Body of pancreas (tissue), 4 donors: ENCODE measurements around the gene AMDHD2. TPM values are rescaled to one million over a fixed set of nuclear protein-coding genes. Genes with fewer than 3 reads are reported as not detected.

Experiments used
- ATAC-seq: fragments of 150-250 bp; one replicate; pipeline ENCODE4 v1.9.1; 2016
- DNase-seq, 4 donors: peaks; one replicate each; pipeline ENCODE4 v3.0.0-alpha.2; 2019
- H3K27ac ChIP-seq, 4 donors: fragments of 200-600 bp; sonication (generic); 1 replicate in 3 of 4; 2 replicates in 1 of 4; pipeline versions ENCODE4 v1.5.1 to v1.6.1; 2016 to 2019; ENCODE audit warnings: mild to moderate bottlenecking in 1 of 4, mixed read lengths in 1 of 4, moderate library complexity in 1 of 4
- H3K27me3 ChIP-seq, 2 donors: fragments of 200-600 bp; sonication (generic); one replicate each; pipeline ENCODE4 v1.6.0; 2016; ENCODE audit warnings: mild to moderate bottlenecking in 1 of 2
- H3K36me3 ChIP-seq, 2 donors: fragments of 200-600 bp; sonication (generic); replicated peaks in 1 of 2; 2 replicates each; pipeline ENCODE4 v1.5.1; 2016; ENCODE audit warnings: low read depth in 2 of 2; ENCODE audit not compliant: insufficient read depth in 1 of 2
- H3K4me1 ChIP-seq: fragments of 200-600 bp; sonication (generic); one replicate; pipeline ENCODE4 v1.6.0; 2016
- H3K4me3 ChIP-seq, 2 donors: fragments of 200-600 bp; sonication (generic); 1 replicate in 1 of 2; 2 replicates in 1 of 2; pipeline ENCODE4 v1.5.1; 2016 to 2019
- H3K9me3 ChIP-seq, 3 donors: fragments of 200-600 bp; sonication (generic); 1 replicate in 2 of 3; 2 replicates in 1 of 3; pipeline ENCODE4 v1.5.1; 2016
- CTCF ChIP-seq, 7 experiments: fragments of 450-650 bp in 4 of 7; fragments of 200-600 bp in 3 of 7; sonication (generic) in 3 of 7; IDR thresholded peaks; one replicate each; pipeline ENCODE4 v1.5.1; 2016 to 2019; ENCODE audit warnings: antibody characterized with exemption in 7 of 7
- POLR2A ChIP-seq, 3 donors: fragments of 450-650 bp; IDR thresholded peaks; one replicate each; pipeline ENCODE4 v1.6.1; 2016; ENCODE audit warnings: antibody characterized with exemption in 3 of 3, mild to moderate bottlenecking in 2 of 3
- WGBS, 2 donors: methylation state at CpG; one replicate each; pipeline ENCODE4 v1.1.5; 2017; 5-methylcytosine and 5-hydroxymethylcytosine counted together
- intact Hi-C: fragments of 100-400 bp; cut with DNase I; formaldehyde crosslinking; loops from one replicate; pipeline ENCODE4 v1.15.1; 2023
- total RNA-seq, 2 donors: library from RNA; depleted of rRNA; stranded (reverse); fragments of >200 nt; gene quantifications; one replicate each; pipeline ENCODE4 v1.1.0, GENCODE V29; 2016

The AMDHD2 gene
- total RNA-seq, 2 donors from 2014 or later, result 13.7 to 33.6 TPM

DNA sequence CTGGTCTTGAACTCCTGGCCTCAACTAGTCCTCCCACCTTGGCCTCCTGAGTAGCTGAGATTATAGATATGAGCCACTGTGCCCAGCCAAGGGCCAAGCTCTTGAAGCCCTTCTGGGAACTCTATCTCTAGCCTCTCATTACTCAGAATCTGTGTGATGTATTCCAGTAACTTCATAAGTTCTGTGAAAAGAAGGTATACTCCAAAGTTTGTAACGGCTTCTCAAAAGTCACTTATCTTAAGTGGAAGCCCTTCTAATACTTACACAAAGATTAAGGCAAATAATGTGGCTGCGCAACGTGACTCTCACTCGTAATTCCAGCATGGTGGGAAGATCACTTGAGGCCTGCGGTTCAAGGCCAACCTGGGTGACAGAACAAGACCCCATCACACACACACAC, 25.6 kb upstream of the AMDHD2 start:
- H3K27me3 ChIP-seq, result no peaks in the 10 kb centered on the region
- no peak overlapping the region for H3K27ac ChIP-seq
- intact Hi-C loops, result loop anchor here (5.0 to 10.0 kb wide), 3 partner anchors 60 to 222 kb away; no protein-coding TSS in a partner anchor
- DNase-seq, result no peak
- TF ChIP-seq POLR2A (IDR thresholded peaks at IDR 0.05), result no peak
- TF ChIP-seq CTCF (IDR thresholded peaks at IDR 0.05), result no peak
- WGBS, 2 donors, result 81 to 82% methylated on average over 5 of the region's 5 CpGs
- no peaks in the 10 kb centered on the region for H3K9me3 ChIP-seq
- peaks cover 0 to 1% of the 10 kb centered on the region in 2 donors for H3K36me3 ChIP-seq
- H3K4me3 ChIP-seq, result no peak overlapping the region
- peaks cover 42% of the 10 kb centered on the region for H3K4me1 ChIP-seq
- no peak for ATAC-seq

GRCh38 chr16:2495041-2495440, 25.1 kb upstream of the AMDHD2 start:
- intact Hi-C loops, result loop anchor here (5.0 to 10.0 kb wide), 3 partner anchors 60 to 223 kb away; no protein-coding TSS in a partner anchor
- Histone ChIP-seq H3K27me3 (no peaks in the 10 kb centered on the region), H3K36me3 (peaks cover 0 to 1% of the 10 kb centered on the region in 2 donors), H3K9me3 (no peaks in the 10 kb centered on the region), H3K4me1 (peaks cover 44% of the 10 kb centered on the region), H3K4me3 (no peak overlapping the region), H3K27ac (no peak overlapping the region)
- 84 to 91% methylated on average over 5 of the region's 5 CpGs for WGBS, 2 donors
- ATAC-seq (no peak), DNase-seq (no peak)
- TF ChIP-seq POLR2A (IDR thresholded peaks at IDR 0.05) (no peak), CTCF (IDR thresholded peaks at IDR 0.05) (no peak)

- no peaks in the 10 kb centered on the region for H3K27me3 ChIP-seq
- H3K4me1 ChIP-seq, result peaks cover 58% of the 10 kb centered on the region
- 94 to 96% methylated on average over 30 to 56 of the region's 62 CpGs for WGBS, 2 donors
- no peak overlapping the region for H3K4me3 ChIP-seq
- intact Hi-C loops, result loop anchor here (5.0 to 10.0 kb wide), 3 partner anchors 62 to 224 kb away; no protein-coding TSS in a partner anchor
- ATAC-seq (no peak), DNase-seq (peak in 1 of 4 donors; percentile 12)
- TF ChIP-seq POLR2A (IDR thresholded peaks at IDR 0.05) (no peak), CTCF (IDR thresholded peaks at IDR 0.05) (no peak)
- peak overlapping the region in 2 of 4 donors; percentile 71 for H3K27ac ChIP-seq
- peaks cover 0 to 1% of the 10 kb centered on the region in 2 donors for H3K36me3 ChIP-seq
- H3K9me3 ChIP-seq, result no peaks in the 10 kb centered on the region
Measured at GRCh38 chr16:2496223-2497115, 23.7 kb upstream of the AMDHD2 start.

GRCh38 chr16:2497116-2497630, 23.0 kb upstream of the AMDHD2 start:
- Histone ChIP-seq H3K36me3 (peaks cover 0 to 1% of the 10 kb centered on the region in 2 donors), H3K27me3 (no peaks in the 10 kb centered on the region), H3K4me1 (peaks cover 61% of the 10 kb centered on the region), H3K27ac (peak overlapping the region in 3 of 4 donors; percentile 51 to 71 (median 71)), H3K4me3 (no peak overlapping the region), H3K9me3 (no peaks in the 10 kb centered on the region)
- WGBS, 2 donors, result 63 to 66% methylated on average over 9 to 21 of the region's 21 CpGs
- TF ChIP-seq POLR2A (IDR thresholded peaks at IDR 0.05) (no peak), CTCF (IDR thresholded peaks at IDR 0.05) (no peak)
- ATAC-seq, result peak; percentile 13
- peak in 3 of 4 donors; percentile 59 to 64 (median 62) for DNase-seq
- intact Hi-C loops, result loop anchor here (5.0 to 10.0 kb wide), 3 partner anchors 62 to 225 kb away; no protein-coding TSS in a partner anchor
